Stimulated activated naive CD8-positive, alpha-beta T cell treated with anti-CD3 and anti-CD28 coated beads, Interleukin-15, Interleukin-2, amounts not matched to agents 100 ng/mL and 50 ng/mL, for 24 hours (primary cell): ENCODE results near the gene FOXK2.
"Not testable (repeated sequence)": the region's sequence is repeated elsewhere in the genome, so short reads cannot be mapped to it uniquely, and the experiment has no call there.

ENCODE experiments used
- H3K27ac Mint-ChIP-seq: one replicate; pipeline ENCODE4 v1.8.0; 2021; ENCODE audit warnings: mild to moderate bottlenecking, mixed read lengths
- H3K27me3 Mint-ChIP-seq: one replicate; pipeline ENCODE4 v1.8.0; 2021; ENCODE audit warnings: mixed read lengths
- H3K36me3 Mint-ChIP-seq: one replicate; pipeline ENCODE4 v1.8.0; 2021; ENCODE audit warnings: low read depth, mixed read lengths
- H3K4me1 Mint-ChIP-seq: one replicate; pipeline ENCODE4 v1.8.0; 2021; ENCODE audit warnings: low read depth, mixed read lengths
- H3K4me3 Mint-ChIP-seq: one replicate; pipeline ENCODE4 v1.8.0; 2021; ENCODE audit warnings: mild to moderate bottlenecking, mixed read lengths
- H3K9me3 Mint-ChIP-seq: one replicate; pipeline ENCODE4 v1.8.0; 2021; ENCODE audit warnings: mixed read lengths

Gene FOXK2

GRCh38 chr17:82577300-82577699 is 57.8 kb downstream of the FOXK2 start:
- Mint-ChIP-seq H3K27me3 (no peaks in the 10 kb centered on the region), H3K4me3 (no peak overlapping the region), H3K36me3 (peaks cover 46% of the 10 kb centered on the region), H3K27ac (no peak overlapping the region), H3K4me1 (no peaks in the 10 kb centered on the region), H3K9me3 (no peaks in the 10 kb centered on the region)

GRCh38 chr17:82579969-82580368 is 60.4 kb downstream of the FOXK2 start:
- not testable (repeated sequence) for H3K27me3 Mint-ChIP-seq, H3K9me3 Mint-ChIP-seq, H3K27ac Mint-ChIP-seq, H3K4me1 Mint-ChIP-seq, H3K4me3 Mint-ChIP-seq
- H3K36me3 Mint-ChIP-seq: peaks cover 41% of the 10 kb centered on the region

DNA sequence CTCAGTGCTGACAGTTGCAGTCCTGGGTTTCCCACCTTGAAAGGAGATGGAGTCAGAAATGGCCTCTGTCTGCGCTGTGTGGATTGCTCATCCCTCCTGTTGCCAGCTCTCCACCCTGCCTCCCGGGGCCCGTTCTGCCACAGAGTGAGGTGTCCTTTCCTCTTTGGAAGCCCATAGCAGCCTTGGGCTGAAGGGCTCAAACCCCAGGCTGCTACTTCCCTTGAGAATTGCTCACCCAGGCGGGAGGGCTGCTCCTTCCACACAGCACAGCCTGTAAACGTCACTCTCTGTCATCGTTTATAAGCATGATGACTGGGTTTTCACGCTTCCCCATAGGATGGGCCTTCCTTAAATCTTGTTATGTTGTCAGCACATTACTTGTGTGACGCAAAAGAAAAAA is 62.7 kb downstream of the FOXK2 start:
- Mint-ChIP-seq H3K27ac (no peak overlapping the region), H3K27me3 (no peaks in the 10 kb centered on the region), H3K4me3 (no peak overlapping the region), H3K36me3 (peaks cover 45% of the 10 kb centered on the region), H3K4me1 (peaks cover 20% of the 10 kb centered on the region), H3K9me3 (no peaks in the 10 kb centered on the region)

DNA sequence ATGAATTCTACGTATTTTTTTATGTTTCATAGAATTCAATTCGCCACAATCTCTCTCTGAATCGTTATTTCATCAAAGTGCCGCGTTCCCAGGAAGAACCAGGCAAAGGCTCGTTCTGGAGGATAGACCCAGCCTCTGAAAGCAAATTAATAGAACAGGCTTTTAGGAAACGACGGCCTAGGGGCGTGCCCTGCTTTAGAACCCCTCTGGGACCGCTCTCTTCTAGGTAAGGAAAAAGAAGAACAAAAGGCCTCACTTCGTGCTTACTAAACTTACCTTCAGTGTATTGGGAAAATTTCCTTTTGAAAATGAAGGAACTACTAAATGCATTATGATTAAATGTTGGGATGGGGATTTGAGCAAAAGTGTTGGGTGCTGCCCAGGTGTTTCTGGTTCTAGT is 63.2 kb downstream of the FOXK2 start:
- H3K4me3 Mint-ChIP-seq: no peak overlapping the region
- H3K9me3 Mint-ChIP-seq: no peaks in the 10 kb centered on the region
- H3K4me1 Mint-ChIP-seq: peaks cover 25% of the 10 kb centered on the region
- no peaks in the 10 kb centered on the region for H3K27me3 Mint-ChIP-seq
- no peak overlapping the region for H3K27ac Mint-ChIP-seq
- H3K36me3 Mint-ChIP-seq: peaks cover 48% of the 10 kb centered on the region

- Mint-ChIP-seq H3K36me3 (peaks cover 46% of the 10 kb centered on the region), H3K4me1 (peaks cover 30% of the 10 kb centered on the region), H3K27ac (no peak overlapping the region), H3K27me3 (no peaks in the 10 kb centered on the region), H3K9me3 (no peaks in the 10 kb centered on the region), H3K4me3 (no peak overlapping the region)
These were observed 64.2 kb downstream of the FOXK2 start for GRCh38 chr17:82583720-82584234.

DNA sequence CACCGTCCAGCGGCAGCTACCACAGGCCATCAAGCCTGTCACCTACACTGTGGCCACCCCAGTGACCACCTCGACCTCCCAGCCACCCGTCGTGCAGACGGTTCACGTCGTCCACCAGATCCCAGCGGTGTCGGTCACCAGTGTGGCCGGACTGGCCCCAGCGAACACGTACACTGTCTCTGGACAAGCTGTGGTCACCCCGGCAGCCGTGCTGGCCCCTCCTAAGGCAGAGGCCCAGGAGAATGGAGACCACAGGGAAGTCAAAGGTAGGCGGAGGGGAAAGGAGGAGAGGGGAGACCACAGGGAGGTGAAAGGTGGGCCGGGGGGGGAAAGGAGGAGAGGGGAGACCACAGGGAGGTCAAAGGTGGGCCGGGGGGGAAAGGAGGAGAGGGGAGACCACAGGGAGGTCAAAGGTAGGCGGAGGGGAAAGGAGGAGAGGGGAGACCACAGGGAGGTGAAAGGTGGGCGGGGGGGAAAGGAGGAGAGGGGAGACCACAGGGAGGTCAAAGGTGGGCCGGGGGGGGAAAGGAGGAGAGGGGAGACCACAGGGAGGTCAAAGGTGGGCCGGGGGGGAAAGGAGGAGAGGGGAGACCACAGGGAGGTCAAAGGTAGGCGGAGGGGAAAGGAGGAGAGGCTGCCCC is 66.5 kb downstream of the FOXK2 start:
- H3K9me3 Mint-ChIP-seq, H3K27me3 Mint-ChIP-seq, H3K4me3 Mint-ChIP-seq: not testable (repeated sequence)
- Mint-ChIP-seq H3K4me1 (peaks cover 44% of the 10 kb centered on the region), H3K36me3 (peaks cover 42% of the 10 kb centered on the region), H3K27ac (peak overlapping the region; percentile 67)

DNA sequence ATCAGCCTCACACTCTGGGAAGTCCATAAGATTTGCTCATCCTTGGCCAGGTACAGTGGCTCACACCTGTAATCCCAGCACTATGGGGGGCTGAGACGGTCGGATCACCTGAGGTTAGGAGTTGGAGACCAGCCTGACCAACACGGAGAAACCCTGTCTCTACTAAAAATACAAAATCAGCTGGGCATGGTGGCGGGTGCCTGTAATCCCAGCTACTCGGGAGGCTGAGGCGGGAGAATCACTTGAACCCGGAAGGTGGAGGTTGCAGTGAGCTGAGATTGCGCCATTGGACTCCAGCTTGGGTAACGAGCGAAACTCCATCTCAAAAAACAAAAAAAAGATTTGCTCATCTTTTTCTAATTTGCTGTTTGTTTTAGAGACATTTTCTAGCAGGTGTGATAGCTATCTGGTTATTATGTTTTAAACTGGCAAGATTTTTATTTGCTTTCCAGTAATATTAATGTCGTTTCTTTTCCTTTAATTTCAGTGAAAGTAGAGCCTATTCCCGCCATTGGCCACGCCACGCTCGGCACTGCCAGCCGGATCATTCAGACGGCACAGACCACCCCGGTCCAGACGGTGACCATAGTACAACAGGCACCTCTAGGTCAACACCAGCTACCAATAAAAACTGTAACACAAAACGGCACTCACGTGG is 67.2 kb downstream of the FOXK2 start:
- H3K27me3 Mint-ChIP-seq: no peaks in the 10 kb centered on the region
- peaks cover 42% of the 10 kb centered on the region for H3K36me3 Mint-ChIP-seq
- no peaks in the 10 kb centered on the region for H3K9me3 Mint-ChIP-seq
- no peak overlapping the region for H3K4me3 Mint-ChIP-seq
- peaks cover 50% of the 10 kb centered on the region for H3K4me1 Mint-ChIP-seq
- H3K27ac Mint-ChIP-seq: peak overlapping the region; percentile 65

GRCh38 chr17:82587234-82588086 is 67.9 kb downstream of the FOXK2 start:
- H3K27me3 Mint-ChIP-seq: no peaks in the 10 kb centered on the region
- H3K27ac Mint-ChIP-seq: peak overlapping the region; percentile 65
- H3K4me3 Mint-ChIP-seq: no peak overlapping the region
- peaks cover 58% of the 10 kb centered on the region for H3K4me1 Mint-ChIP-seq
- H3K36me3 Mint-ChIP-seq: peaks cover 39% of the 10 kb centered on the region
- H3K9me3 Mint-ChIP-seq: no peaks in the 10 kb centered on the region

DNA sequence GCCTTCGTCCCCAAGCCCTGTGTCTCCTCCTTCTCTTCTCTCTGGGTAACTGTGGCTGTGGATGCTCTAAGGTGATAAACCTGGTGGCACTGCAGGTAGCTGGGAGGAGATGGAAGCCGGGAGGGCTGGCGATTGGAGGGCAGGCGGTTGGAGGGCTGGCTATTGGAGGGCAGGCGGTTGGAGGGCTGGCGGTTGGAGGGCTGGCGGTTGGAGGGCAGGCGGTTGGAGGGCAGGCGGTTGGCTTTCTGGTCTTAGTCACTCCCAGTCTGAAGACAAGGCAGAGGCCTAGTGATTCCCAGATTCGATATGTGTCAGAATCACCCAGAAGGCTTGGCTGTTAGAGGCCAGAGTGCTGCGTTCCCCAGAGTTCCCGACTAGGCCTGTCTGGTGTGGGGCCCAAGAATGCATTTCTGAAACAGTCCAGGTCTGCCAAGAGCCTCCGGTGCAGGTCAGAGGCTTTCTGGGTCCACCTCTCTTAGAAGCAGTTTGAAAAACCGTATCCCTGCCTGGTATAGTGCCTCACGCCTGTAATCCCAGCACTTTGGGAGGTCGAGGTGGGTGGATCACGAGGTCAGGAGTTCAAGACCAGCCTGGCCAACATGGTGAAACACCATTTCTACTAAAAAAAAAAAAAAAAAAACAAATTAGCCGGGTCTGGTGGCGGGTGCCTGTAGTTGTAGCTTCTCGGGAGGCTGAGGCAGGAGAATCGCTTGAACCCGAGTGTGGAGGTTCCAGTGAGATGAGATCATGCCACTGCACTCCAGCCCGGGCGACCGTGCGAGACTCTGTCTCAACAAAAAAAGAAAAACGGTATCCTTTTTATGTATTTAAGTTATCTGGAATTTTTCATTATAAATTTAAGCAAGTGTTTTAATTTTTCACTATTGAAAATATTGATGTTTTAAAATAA is 69.0 kb downstream of the FOXK2 start:
- H3K9me3 Mint-ChIP-seq: no peaks in the 10 kb centered on the region
- no peak overlapping the region for H3K4me3 Mint-ChIP-seq
- peaks cover 62% of the 10 kb centered on the region for H3K4me1 Mint-ChIP-seq
- H3K36me3 Mint-ChIP-seq: peaks cover 37% of the 10 kb centered on the region
- no peak overlapping the region for H3K27ac Mint-ChIP-seq
- H3K27me3 Mint-ChIP-seq: no peaks in the 10 kb centered on the region

DNA sequence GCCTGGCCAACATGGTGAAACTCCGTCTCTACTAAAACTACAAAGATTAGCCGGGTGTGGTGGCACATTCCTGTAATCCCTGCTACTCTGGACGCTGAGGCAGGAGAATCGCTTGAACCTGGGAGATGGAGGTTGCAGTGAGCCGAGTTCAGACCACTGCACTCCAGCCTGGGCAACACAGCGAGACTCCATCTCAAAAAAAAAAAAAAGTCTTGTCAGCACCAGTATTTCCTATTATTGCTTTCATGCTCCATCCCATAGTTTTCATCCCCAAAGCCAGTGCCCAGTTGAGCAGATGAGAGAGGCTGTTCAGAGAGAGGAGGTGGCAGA is 70.3 kb downstream of the FOXK2 start:
- peaks cover 72% of the 10 kb centered on the region for H3K4me1 Mint-ChIP-seq

GRCh38 chr17:82590216-82590615 is 70.7 kb downstream of the FOXK2 start:
- no peaks in the 10 kb centered on the region for H3K9me3 Mint-ChIP-seq
- H3K4me1 Mint-ChIP-seq: peaks cover 72% of the 10 kb centered on the region
- H3K36me3 Mint-ChIP-seq: peaks cover 35% of the 10 kb centered on the region
- no peak overlapping the region for H3K27ac Mint-ChIP-seq
- no peak overlapping the region for H3K4me3 Mint-ChIP-seq
- H3K27me3 Mint-ChIP-seq: no peaks in the 10 kb centered on the region

More for the DNA sequence above, 70.3 kb downstream of the FOXK2 start:
- H3K4me3 Mint-ChIP-seq: no peak overlapping the region
- H3K9me3 Mint-ChIP-seq: no peaks in the 10 kb centered on the region
- peak overlapping the region; percentile 31 for H3K27ac Mint-ChIP-seq
- H3K27me3 Mint-ChIP-seq: no peaks in the 10 kb centered on the region
- peaks cover 37% of the 10 kb centered on the region for H3K36me3 Mint-ChIP-seq

DNA sequence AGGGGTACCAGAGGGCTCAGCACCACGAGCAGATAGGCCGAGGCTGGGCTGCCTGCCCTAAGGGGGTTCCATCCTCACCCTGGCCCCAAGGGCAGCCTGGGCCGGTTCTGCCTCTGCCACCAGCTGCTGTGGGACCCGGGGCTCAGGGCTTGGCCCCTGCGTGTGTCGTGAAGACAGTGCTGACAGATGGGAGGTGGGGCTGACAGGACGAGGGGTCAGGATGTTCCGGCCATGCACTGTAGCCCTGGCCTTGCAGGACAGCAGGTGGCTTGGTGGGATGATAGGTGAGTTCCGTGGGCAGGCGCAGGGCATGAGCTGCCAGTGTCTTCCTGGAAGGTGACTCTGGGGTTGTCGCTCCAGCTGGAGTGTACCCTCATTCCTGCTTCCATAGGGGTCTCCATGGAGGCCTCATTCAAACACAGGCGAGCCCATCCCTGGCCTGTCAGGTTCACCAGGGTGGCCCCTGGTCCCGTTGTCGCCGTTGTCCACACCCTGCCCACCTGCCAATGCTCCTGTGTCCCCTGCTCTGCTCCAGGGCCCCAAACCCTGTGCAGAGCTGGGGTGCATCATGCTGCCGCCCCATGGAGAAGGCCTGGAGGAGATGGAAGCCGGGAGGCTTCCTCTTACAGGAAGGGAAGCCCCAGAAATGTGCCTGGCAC is 71.5 kb downstream of the FOXK2 start:
- peaks cover 29% of the 10 kb centered on the region for H3K36me3 Mint-ChIP-seq
- H3K27me3 Mint-ChIP-seq: no peaks in the 10 kb centered on the region
- H3K4me1 Mint-ChIP-seq: peaks cover 68% of the 10 kb centered on the region
- no peaks in the 10 kb centered on the region for H3K9me3 Mint-ChIP-seq
- no peak overlapping the region for H3K4me3 Mint-ChIP-seq
- no peak overlapping the region for H3K27ac Mint-ChIP-seq

DNA sequence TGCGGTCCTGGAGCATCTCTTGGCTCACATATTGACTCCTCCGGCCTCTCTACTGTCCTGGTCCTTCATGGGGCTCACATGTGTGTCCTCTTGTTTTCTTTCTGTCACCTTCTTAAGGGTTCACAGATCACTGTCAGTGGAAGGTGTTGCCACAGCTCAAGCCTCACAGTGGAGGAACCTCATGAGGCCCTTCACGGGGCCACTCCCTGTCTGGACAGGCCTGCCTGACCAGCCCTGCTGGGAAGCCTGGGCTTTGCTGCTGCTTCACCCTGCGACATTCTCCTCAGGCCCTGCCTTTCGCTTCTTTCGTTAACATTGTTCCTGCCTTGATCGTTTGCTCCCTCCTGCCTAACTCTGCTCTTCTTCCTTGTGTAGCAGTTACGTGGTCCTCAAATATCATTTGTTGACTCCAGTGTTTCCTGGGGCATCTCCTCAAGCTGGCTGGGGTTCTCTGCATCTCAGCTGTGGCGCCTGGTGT is 72.8 kb downstream of the FOXK2 start:
- H3K27ac Mint-ChIP-seq: peak overlapping the region; percentile 87
- H3K4me1 Mint-ChIP-seq: peaks cover 61% of the 10 kb centered on the region
- H3K4me3 Mint-ChIP-seq: no peak overlapping the region
- H3K27me3 Mint-ChIP-seq: no peaks in the 10 kb centered on the region
- peaks cover 22% of the 10 kb centered on the region for H3K36me3 Mint-ChIP-seq
- no peaks in the 10 kb centered on the region for H3K9me3 Mint-ChIP-seq
